HepG2 (cell line): ENCODE results near the gene NTSR2. TPM values are rescaled to one million over a fixed set of nuclear protein-coding genes. Genes with fewer than 3 reads are reported as not detected.
A peak's percentile ranks its signal among the peaks of the same experiment; 100 is the strongest.

ENCODE experiments used
- BORCS8-MEF2B ChIP-seq: sonication (generic); formaldehyde crosslinking; IDR thresholded peaks from 2 replicates; pipeline ENCODE4 v1.8.0; 2022; ENCODE audit warnings: mild to moderate bottlenecking, missing genetic modification reagents
- CREM ChIP-seq, 2 experiments: sonication (generic) in 1 of 2; formaldehyde crosslinking in 1 of 2; IDR thresholded peaks; 2 replicates each; pipeline versions ENCODE4 v1.4.0 to v1.6.1; 2016 to 2020; ENCODE audit warnings: antibody characterized with exemption in 1 of 2, mild to moderate bottlenecking in 1 of 2, missing genetic modification reagents in 1 of 2
- MAFF ChIP-seq: IDR thresholded peaks from 2 replicates; pipeline ENCODE4 v1.6.1; 2011; ENCODE audit warnings: low read depth, low read length, improper control_type of control experiment
- RFX5 ChIP-seq: IDR thresholded peaks from 2 replicates; pipeline ENCODE4 v1.6.1; 2011; ENCODE audit warnings: low read depth, low read length, improper control_type of control experiment
- SIN3A ChIP-seq: IDR thresholded peaks from 2 replicates; pipeline ENCODE4 v1.6.1; 2011; ENCODE audit warnings: low read depth, mild to moderate bottlenecking, control low read depth, low read length, borderline replicate concordance
- TBL1XR1 ChIP-seq: fragments of 150-350 bp; IDR thresholded peaks from 2 replicates; pipeline ENCODE4 v1.6.1; 2014; ENCODE audit warnings: borderline replicate concordance, low read length; ENCODE audit not compliant: partially characterized antibody
- TBX2 ChIP-seq: sonication (generic); formaldehyde crosslinking; IDR thresholded peaks from 2 replicates; pipeline ENCODE4 v1.5.0; 2020; ENCODE audit warnings: missing genetic modification reagents, mild to moderate bottlenecking, borderline replicate concordance
- ZNF142 ChIP-seq: sonication (generic); formaldehyde crosslinking; IDR thresholded peaks from 2 replicates; pipeline ENCODE4 v1.4.0; 2020; ENCODE audit warnings: missing genetic modification reagents
- ZSCAN9 ChIP-seq: IDR thresholded peaks from 2 replicates; pipeline ENCODE4 v1.6.1; 2016; ENCODE audit warnings: borderline replicate concordance
- polyA plus RNA-seq, 8 experiments: library from polyadenylated mRNA; depleted of rRNA in 3 of 8; stranded (reverse) in 7 of 8; unstranded in 1 of 8; fragments of >200 nt; fragmentation: Illumina TruSeq in 4 of 8; extraction: Trizol in 4 of 8; gene quantifications; 2 replicates each; pipeline versions ENCODE4 v1.2.1 to v1.2.3, GENCODE V29; 2011 to 2016; ENCODE audit warnings: low read depth in 4 of 8, missing spikeins in 1 of 8, mixed read lengths in 1 of 8; ENCODE audit not compliant: insufficient read depth in 1 of 8
- total RNA-seq, 5 experiments: library from RNA; depleted of rRNA; stranded (reverse); fragments of >200 nt; fragmentation: Illumina TruSeq; extraction: Trizol; gene quantifications; 2 replicates each; pipeline ENCODE4 v1.2.3, GENCODE V29; 2016; ENCODE audit warnings: low read depth in 1 of 5
- TF ChIP-seq, protein P1 (sequence below): sonication (generic); formaldehyde crosslinking; IDR thresholded peaks from 2 replicates; pipeline ENCODE4 v1.9.0; 2021; ENCODE audit warnings: missing genetic modification reagents, borderline replicate concordance

NTSR2 gene
- total and polyA plus RNA-seq, 2 of the 13 experiments (the other 11 are each of a cell fraction or from before 2014, with no cell fraction given): not detected

DNA sequence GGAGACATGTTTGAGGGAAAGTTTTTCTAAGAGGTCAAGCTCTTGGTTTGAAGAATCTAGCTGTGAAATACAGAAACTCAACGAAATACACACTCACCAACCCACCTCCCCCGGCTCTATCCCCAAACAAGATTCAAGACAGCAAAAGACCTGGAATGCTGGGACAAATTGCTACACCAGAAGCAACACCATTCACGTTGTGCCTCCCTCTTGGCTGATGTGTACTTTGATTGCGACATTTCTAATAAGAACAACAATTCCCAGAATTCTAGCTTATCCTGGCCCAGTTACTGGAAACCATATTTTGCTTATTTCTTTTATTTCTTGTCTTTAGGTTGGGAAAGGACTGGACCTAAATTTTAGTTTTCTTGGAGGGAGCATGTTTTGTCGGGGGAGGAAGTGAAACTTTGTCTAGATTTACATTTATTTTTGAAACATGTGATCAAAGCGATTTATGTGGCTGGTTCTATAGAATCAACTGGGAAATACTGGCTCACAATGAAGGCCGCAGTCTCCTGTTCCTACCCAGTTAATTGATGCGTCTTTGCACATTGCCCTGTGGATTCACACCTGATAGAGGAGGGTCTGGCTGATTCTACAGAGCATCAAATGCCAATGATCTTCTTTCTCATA, 46.8 kb upstream of the NTSR2 start (continued):
- no peak for TF ChIP-seq TBL1XR1
- no peak for TF ChIP-seq ZSCAN9 (CRISPR knock-in tag)
- TF ChIP-seq CREM (IDR thresholded peaks at IDR 0.05): peak; percentile 22; the same call in 1 of the 2 replicates
- no peak for TF ChIP-seq CREM (CRISPR knock-in tag; IDR thresholded peaks at IDR 0.05)
- TF ChIP-seq, protein P1, sequence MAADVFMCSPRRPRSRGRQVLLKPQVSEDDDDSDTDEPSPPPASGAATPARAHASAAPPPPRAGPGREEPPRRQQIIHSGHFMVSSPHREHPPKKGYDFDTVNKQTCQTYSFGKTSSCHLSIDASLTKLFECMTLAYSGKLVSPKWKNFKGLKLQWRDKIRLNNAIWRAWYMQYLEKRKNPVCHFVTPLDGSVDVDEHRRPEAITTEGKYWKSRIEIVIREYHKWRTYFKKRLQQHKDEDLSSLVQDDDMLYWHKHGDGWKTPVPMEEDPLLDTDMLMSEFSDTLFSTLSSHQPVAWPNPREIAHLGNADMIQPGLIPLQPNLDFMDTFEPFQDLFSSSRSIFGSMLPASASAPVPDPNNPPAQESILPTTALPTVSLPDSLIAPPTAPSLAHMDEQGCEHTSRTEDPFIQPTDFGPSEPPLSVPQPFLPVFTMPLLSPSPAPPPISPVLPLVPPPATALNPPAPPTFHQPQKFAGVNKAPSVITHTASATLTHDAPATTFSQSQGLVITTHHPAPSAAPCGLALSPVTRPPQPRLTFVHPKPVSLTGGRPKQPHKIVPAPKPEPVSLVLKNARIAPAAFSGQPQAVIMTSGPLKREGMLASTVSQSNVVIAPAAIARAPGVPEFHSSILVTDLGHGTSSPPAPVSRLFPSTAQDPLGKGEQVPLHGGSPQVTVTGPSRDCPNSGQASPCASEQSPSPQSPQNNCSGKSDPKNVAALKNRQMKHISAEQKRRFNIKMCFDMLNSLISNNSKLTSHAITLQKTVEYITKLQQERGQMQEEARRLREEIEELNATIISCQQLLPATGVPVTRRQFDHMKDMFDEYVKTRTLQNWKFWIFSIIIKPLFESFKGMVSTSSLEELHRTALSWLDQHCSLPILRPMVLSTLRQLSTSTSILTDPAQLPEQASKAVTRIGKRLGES (CRISPR knock-in tag): no peak
- peak; percentile 51; the same call in 1 of the 2 replicates for TF ChIP-seq TBX2 (CRISPR knock-in tag)
- TF ChIP-seq SIN3A: no peak
- TF ChIP-seq RFX5: no peak
- no peak for TF ChIP-seq BORCS8-MEF2B (CRISPR knock-in tag)
- TF ChIP-seq ZNF142 (CRISPR knock-in tag): no peak
- TF ChIP-seq MAFF: no peak
